ENCODE measurements around the gene MT1G.

DNA sequence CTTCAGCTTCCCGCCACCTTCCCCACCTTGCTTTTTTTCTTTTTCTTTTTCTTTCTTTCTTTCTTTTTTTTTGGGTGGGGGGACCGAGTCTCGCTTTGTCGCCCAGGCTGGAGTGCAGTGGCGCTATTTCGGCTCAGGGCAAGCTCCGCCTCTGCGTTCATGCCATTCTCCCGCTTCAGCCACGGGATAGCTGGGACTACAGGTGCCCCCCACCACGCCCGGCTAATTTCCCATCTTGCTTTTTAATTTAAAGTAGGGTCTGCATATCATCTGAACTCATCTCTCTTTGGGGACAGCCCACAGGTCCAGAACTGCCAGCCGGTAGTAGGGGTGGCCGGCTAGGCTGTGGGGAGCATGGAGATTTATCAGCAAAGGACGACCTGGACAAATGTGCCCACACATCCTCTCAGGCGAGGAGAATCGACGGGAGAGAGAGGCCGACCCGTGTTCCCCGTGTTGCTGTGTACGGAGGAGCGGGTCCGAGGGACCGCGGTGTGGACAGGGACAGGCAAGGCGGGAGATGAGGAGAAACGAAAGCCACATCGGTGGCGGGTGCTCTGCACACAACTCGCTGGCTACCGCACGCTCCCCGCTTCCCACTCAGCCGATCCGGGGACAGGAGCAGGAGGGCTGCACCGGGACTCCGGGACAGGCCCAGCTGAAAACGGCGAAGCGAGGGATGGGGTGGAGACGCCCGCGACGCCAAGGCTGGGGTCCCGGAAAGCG, 33.0 kb downstream of the MT1G start:
- TF ChIP-seq, protein P1, sequence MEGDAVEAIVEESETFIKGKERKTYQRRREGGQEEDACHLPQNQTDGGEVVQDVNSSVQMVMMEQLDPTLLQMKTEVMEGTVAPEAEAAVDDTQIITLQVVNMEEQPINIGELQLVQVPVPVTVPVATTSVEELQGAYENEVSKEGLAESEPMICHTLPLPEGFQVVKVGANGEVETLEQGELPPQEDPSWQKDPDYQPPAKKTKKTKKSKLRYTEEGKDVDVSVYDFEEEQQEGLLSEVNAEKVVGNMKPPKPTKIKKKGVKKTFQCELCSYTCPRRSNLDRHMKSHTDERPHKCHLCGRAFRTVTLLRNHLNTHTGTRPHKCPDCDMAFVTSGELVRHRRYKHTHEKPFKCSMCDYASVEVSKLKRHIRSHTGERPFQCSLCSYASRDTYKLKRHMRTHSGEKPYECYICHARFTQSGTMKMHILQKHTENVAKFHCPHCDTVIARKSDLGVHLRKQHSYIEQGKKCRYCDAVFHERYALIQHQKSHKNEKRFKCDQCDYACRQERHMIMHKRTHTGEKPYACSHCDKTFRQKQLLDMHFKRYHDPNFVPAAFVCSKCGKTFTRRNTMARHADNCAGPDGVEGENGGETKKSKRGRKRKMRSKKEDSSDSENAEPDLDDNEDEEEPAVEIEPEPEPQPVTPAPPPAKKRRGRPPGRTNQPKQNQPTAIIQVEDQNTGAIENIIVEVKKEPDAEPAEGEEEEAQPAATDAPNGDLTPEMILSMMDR (IDR thresholded peaks at IDR 0.05): no peak
- TF ChIP-seq POLR2A (IDR thresholded peaks at IDR 0.05): no peak
